Measurements from ENCODE around the gene MYO1D.
A peak's percentile ranks its signal among the peaks of the same experiment; 100 is the strongest.

MYO1D gene

DNA sequence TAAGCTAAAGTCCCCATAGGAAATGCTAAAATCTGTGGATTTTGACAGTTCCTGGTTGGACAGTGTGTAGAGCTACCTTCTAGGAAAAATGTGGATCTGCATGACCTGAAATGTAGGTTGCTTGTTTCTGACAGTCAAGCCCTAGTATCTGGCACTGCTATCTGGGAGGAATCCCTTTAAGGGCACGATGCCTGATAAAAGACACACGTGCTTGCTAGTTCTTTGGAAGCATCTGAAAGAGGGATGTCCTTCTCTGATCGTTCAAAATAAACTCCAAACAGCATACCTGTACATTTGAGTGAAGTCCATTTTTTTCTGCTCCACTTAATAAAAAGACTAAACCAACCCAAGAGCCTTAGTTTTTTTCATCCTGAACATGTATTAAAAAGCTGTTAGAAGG, 288.8 kb downstream of the MYO1D start:
- H3K4me3 ChIP-seq (ENCODE audit: low read depth, low read length): no peak overlapping the region
- no peaks in the 10 kb centered on the region for H3K36me3 ChIP-seq (replicated peaks)
- in situ Hi-C loops (cut with HindIII; ENCODE audit: low pct_ligation_motif_present, low sequenced_read_pairs): no loop called here
- DNase-seq: no peak
- H3K27ac ChIP-seq: no peak overlapping the region
- TF ChIP-seq, protein P1, sequence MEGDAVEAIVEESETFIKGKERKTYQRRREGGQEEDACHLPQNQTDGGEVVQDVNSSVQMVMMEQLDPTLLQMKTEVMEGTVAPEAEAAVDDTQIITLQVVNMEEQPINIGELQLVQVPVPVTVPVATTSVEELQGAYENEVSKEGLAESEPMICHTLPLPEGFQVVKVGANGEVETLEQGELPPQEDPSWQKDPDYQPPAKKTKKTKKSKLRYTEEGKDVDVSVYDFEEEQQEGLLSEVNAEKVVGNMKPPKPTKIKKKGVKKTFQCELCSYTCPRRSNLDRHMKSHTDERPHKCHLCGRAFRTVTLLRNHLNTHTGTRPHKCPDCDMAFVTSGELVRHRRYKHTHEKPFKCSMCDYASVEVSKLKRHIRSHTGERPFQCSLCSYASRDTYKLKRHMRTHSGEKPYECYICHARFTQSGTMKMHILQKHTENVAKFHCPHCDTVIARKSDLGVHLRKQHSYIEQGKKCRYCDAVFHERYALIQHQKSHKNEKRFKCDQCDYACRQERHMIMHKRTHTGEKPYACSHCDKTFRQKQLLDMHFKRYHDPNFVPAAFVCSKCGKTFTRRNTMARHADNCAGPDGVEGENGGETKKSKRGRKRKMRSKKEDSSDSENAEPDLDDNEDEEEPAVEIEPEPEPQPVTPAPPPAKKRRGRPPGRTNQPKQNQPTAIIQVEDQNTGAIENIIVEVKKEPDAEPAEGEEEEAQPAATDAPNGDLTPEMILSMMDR (IDR thresholded peaks at IDR 0.05; ENCODE audit: low read depth, low read length, missing control alignments): no peak
- H3K27me3 ChIP-seq (replicated peaks): no peaks in the 10 kb centered on the region

DNA sequence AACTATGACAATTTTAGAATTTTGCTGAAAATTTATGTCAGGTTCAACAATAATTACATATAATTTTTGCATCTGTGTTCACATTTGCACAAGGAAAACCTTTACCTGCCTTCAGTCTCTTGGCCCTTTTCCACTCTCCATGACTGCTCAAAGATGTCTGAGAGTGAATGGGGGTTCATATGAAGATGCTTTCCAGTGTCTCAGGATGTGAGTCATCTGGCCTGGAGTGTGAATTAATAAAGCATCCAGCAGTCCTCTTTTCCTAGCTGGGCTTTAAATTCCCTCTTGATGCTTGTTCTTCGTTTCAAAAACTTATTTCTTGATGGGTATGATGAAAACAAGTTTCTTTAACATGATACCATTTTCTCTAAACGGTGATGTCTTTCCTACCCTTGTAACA, 290.3 kb downstream of the MYO1D start:
- in situ Hi-C loops (cut with HindIII; ENCODE audit: low pct_ligation_motif_present, low sequenced_read_pairs): no loop called here
- Histone ChIP-seq H3K27ac (no peak overlapping the region), H3K36me3 (replicated peaks) (no peaks in the 10 kb centered on the region), H3K4me3 (ENCODE audit: low read depth, low read length) (no peak overlapping the region), H3K27me3 (replicated peaks) (no peaks in the 10 kb centered on the region)
- DNase-seq: peak; percentile 28
- TF ChIP-seq, protein P1 (IDR thresholded peaks at IDR 0.05; ENCODE audit: low read depth, low read length, missing control alignments): no peak

DNA sequence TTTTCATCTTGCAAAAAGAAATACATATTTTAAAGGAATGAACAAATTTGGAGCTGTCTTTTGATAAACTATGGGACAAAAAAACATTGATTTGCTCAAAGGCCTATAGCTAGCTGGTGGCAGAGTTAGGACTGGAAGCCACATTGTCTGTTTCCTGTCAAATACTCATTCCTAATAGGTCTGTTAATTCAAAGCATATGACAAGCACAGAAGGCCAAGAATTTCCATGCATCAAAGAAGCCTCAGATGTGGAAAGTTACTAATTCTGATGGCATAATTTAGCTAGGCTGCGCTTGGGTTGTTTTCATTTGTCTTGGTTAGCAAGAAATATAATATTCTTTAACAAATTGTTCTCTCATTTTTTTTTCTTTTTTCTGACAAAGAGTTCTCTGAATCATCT, 292.1 kb downstream of the MYO1D start:
- Histone ChIP-seq H3K4me3 (ENCODE audit: low read depth, low read length) (no peak overlapping the region), H3K36me3 (replicated peaks) (no peaks in the 10 kb centered on the region), H3K27me3 (replicated peaks) (no peaks in the 10 kb centered on the region), H3K27ac (no peak overlapping the region)
- TF ChIP-seq, protein P1 (IDR thresholded peaks at IDR 0.05; ENCODE audit: low read depth, low read length, missing control alignments): no peak
- in situ Hi-C loops (cut with HindIII; ENCODE audit: low pct_ligation_motif_present, low sequenced_read_pairs): no loop called here
- no peak for DNase-seq

DNA sequence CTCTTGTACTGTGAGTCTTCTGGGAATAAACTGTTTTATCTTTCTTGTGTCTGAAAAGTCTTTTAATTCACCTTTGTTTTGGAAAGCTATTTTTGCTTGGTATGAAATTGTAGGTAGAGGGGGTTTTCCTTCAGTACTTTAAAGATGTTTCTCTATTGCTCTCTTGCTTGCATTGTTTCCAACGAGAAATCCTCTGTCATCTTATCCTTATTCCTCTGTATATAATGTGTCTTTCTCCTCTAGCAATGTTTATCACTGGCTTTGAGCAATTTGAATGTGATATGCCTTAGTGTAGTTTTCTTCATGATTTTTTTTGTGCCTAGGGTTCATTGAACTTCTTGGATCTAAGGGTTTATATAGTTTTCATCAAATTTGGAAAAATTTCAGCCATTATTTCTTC, 293.9 kb downstream of the MYO1D start:
- Histone ChIP-seq H3K4me3 (ENCODE audit: low read depth, low read length) (no peak overlapping the region), H3K27me3 (replicated peaks) (no peaks in the 10 kb centered on the region), H3K36me3 (replicated peaks) (no peaks in the 10 kb centered on the region), H3K27ac (no peak overlapping the region)
- DNase-seq: no peak
- TF ChIP-seq, protein P1 (IDR thresholded peaks at IDR 0.05; ENCODE audit: low read depth, low read length, missing control alignments): no peak
- in situ Hi-C loops (cut with HindIII; ENCODE audit: low pct_ligation_motif_present, low sequenced_read_pairs): no loop called here

DNA sequence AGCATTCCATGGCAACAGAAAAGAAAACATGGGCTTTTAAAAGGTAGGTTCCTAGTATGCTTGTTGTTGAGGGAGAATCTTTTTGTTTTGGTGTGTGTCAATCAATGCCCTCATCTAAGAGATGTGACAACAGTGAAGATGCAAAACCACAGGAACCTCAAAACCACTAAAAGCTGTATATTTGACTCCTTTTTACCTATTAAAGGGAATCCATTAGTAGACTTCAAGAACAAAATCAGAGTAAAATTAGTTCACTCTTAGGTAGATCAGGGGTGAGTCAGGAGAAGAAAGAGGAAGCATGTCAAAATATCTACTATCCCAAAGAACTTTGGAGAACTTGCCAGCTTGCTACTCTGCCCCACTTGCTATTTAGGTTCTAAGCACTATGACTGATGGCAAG, 301.1 kb downstream of the MYO1D start:
- no peaks in the 10 kb centered on the region for H3K27me3 ChIP-seq (replicated peaks)
- DNase-seq: no peak
- H3K27ac ChIP-seq: no peak overlapping the region
- TF ChIP-seq, protein P1 (IDR thresholded peaks at IDR 0.05; ENCODE audit: low read depth, low read length, missing control alignments): no peak
- no peaks in the 10 kb centered on the region for H3K36me3 ChIP-seq (replicated peaks)
- in situ Hi-C loops (cut with HindIII; ENCODE audit: low pct_ligation_motif_present, low sequenced_read_pairs): no loop called here
- H3K4me3 ChIP-seq (ENCODE audit: low read depth, low read length): no peak overlapping the region

DNA sequence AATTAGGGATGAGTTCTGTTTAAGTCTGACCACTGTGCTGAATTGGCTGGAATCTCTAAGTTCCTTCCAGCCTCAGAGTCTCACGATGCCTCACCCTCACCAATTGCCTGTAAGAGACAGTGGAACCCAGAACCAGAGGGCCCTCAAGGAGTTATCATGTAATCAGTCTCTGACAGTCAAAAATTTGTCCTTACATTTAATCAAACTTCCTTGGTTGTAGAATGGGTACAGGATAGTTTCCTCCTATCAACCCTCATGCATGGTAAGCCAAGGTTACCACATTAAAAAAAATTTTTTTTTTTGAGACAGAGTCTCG, 306.9 kb downstream of the MYO1D start:
- DNase-seq: no peak
- no peak overlapping the region for H3K4me3 ChIP-seq (ENCODE audit: low read depth, low read length)
- H3K27me3 ChIP-seq (replicated peaks): no peaks in the 10 kb centered on the region
- H3K36me3 ChIP-seq (replicated peaks): no peaks in the 10 kb centered on the region
- in situ Hi-C loops (cut with HindIII; ENCODE audit: low pct_ligation_motif_present, low sequenced_read_pairs): no loop called here
- TF ChIP-seq, protein P1 (IDR thresholded peaks at IDR 0.05; ENCODE audit: low read depth, low read length, missing control alignments): no peak
- no peak overlapping the region for H3K27ac ChIP-seq

All from brain microvascular endothelial cell (primary cell).